GM21717 (cell line): Measurements from ENCODE around the gene FADS6.

Experiments used
- ATAC-seq: cut with Tn5 transposase; IDR thresholded peaks from one replicate; pipeline ENCODE4 v1.9.1; 2021; ENCODE audit warnings: mild to moderate bottlenecking, moderate library complexity; ENCODE audit not compliant: unreplicated experiment

FADS6 gene

DNA sequence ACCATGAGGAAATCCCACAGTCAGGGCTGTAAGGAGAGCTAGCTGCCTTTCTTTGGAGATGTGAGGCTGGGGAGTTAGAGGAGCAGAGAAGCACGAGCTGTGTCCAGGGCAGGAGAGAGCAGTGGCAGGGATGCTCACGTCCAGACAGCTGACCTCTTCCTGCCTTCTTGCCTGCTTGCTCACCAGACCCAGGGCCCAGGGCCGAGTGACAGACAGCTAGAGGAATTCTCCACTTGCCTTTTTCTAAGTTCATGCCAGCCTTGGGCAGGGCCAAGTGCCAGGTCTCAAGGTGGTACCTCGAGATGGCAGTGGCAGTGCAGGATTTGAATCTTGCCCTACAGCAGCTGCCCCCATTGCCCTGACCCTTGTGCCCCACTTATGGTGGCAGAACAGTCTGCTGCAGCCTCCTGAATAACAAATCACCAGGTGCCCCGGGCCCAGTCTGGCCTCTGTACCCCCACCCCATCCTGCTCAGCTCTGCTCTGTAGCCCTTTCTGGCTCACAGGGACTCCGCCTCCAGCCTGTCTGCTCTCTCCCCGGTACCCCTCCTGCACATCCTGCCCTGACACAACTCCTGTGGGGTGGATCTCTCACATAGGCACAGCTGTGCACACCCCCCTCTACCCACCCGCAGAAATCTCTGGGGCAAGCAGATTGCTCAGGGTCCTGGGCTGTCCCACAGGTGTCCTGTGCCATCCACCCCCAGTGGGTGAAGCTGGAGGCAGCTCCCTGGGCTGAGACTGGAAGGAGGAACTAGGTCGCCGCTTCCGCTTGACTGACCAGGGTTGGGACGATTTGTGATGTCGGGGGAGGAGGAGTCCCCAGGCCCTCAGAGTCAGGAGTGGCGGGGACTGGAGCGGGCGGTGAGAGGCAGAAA, 59.7 kb downstream of the FADS6 start:
- no peak for ATAC-seq

DNA sequence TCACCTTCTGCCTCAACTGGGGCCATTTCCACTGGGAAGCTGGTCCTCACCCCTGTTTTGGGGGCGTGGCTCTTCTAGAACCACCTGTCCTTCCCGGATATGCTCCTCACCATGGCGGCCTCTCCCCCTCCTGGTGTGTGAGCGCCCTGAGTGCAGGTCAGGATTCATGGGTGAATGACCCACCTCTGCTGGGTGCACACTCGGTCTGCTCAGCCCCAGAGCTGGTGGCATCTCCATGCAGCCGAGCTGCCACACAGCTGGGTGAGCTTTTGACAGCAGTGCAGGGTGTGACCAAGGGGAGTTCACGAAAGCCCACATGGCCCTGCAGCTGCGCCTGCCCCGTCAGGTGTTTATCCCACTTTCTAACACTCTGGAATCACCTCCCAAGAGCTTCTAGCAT, 61.0 kb downstream of the FADS6 start:
- no peak for ATAC-seq

DNA sequence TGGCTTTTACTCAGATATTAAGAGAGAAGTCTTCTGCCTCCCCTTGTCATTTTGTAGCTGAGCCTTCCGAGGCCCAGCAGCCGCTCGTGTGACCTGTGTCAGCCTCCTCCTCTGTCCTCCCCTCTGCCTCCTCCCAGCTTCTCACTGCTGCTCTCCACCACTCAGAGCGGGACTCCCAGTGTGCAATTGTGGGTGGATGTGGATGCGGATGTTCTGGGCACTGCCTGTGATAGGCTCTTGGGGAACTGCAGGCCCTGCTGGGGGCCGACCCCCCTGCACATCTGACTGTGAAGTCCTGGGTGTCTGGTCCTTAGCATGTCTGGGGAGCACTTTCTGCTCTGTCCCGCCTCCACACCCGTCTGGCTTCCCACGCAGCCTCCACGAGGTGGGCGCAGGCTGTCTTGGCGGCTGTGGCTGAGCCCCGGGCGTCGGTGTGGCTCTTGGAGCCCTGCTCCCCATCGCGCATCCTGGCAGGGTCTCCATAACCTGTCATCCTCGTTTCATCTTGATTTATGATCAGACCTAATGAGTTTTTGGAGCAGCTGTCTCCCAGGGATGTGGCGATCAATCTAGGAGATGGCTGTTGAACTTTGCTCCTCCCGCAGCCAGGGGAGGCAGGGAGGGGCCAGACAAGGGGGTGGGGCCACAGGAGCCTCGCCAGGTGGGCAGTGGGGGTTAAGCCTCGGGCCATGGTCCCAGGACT, 61.8 kb downstream of the FADS6 start:
- no peak for ATAC-seq

DNA sequence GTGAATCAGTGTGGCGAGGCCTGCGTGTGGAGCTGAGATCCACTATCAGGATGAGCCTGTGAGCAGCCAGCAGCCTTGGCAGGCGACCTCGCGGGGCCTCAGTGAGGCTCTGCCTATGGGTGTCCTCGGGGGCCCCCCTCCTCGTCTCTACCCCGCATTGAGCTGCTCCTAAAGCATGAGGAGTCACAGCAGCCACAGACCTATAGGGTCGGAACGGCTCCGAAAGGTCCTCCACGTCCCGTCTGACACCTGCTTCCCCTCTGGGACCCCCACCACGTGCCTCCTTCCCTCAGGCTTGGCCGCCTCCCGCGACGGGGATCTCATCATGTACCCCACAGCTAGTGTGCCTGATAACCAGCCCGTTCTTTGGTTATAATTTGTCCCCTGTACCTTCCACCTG, 62.6 kb downstream of the FADS6 start:
- ATAC-seq, result no peak

DNA sequence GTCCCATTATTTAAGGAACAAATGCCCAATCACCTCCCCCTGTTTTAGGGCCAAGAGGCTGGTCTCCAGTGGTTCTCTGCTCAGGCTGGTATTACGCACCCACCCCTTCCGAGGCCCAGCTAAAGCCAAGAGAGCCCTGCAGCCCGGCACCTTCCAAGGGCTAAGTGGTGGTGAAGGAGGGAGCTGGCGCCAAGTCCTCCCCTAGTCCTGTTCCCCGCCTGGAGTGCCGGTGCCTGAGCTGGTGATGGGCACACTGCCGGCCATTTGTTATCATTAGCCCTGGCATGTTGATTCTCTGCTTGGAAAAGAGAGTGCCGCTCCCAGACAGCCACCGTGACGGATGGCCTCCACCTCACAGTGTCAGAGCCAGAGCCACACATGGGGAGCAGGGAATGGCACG, 65.6 kb downstream of the FADS6 start:
- no peak for ATAC-seq
